HepG2 (cell line): ENCODE measurements around the gene TRIM62. TPM values are rescaled to one million over a fixed set of nuclear protein-coding genes. Genes with fewer than 3 reads are reported as not detected.

Experiments
- ATAC-seq: fragments of 200-7000 bp; cut with Tn5 transposase; 3 replicates; pipeline ENCODE4 v1.9.1; 2020; ENCODE audit warnings: mild to moderate bottlenecking, moderate library complexity
- BruUV-seq: library from RNA; stranded (reverse); fragments of 400-500 nt; replicated peaks from 2 replicates; lab custom pipeline; 2021; lab: Mats Ljungman, UMichigan
- CTCF ChIA-PET: fragments of 300-600 bp; formaldehyde crosslinking; extraction: SDS; loops from one replicate; lab custom pipeline; 2021; ENCODE audit warnings: low total read pairs, inconsistent platforms, low intra/inter-chr PET ratio; lab: Yijun Ruan, JAX
- POLR2A ChIA-PET: fragments of 350-600 bp; sonication (Branson Sonifier 250); formaldehyde crosslinking; loops from one replicate; lab custom pipeline; 2020; ENCODE audit warnings: antibody characterized with exemption, inconsistent platforms; lab: Yijun Ruan, JAX
- DNase-seq: peaks from one replicate; pipeline ENCODE4 v3.0.0-alpha.2; 2015; ENCODE audit warnings: low spot score
- FAIRE-seq: peaks from 3 replicates; lab custom pipeline; 2011; peaks lifted over from hg19 to GRCh38; lab: Jason Lieb, UNC
- H2AFZ ChIP-seq: one replicate; pipeline ENCODE4 v1.6.1; 2011; ENCODE audit warnings: low read length, inconsistent platforms
- H3K27ac ChIP-seq: fragments of 300-600 bp; 3 replicates; pipeline ENCODE4 v1.8.0; 2011; ENCODE audit warnings: mixed run types, mild to moderate bottlenecking, mixed read lengths, low read length, inconsistent platforms; ENCODE audit not compliant: insufficient read depth; ENCODE audit errors: extremely low read length
- H3K27me3 ChIP-seq, 2 experiments: fragments of 200-600 bp in 1 of 2; 2 replicates in 1 of 2; 3 replicates in 1 of 2; pipeline versions ENCODE4 v1.6.0 to v1.8.0; 2011; ENCODE audit warnings: low read length in 2 of 2, mild to moderate bottlenecking in 2 of 2, moderate library complexity in 2 of 2, inconsistent platforms in 1 of 2; ENCODE audit not compliant: insufficient read depth in 2 of 2, control insufficient read depth in 1 of 2
- H3K36me3 ChIP-seq, 2 experiments: fragments of 200-600 bp in 1 of 2; replicated peaks in 1 of 2; 2 replicates in 1 of 2; 3 replicates in 1 of 2; pipeline versions ENCODE4 v1.5.1 to v1.8.0; 2011; ENCODE audit warnings: low read length in 2 of 2, inconsistent platforms in 1 of 2; ENCODE audit not compliant: insufficient read depth in 2 of 2, control insufficient read depth in 1 of 2
- H3K4me1 ChIP-seq: 2 replicates; pipeline ENCODE4 v1.5.1; 2012; ENCODE audit warnings: low read length, inconsistent platforms; ENCODE audit not compliant: insufficient read depth
- H3K4me2 ChIP-seq: 2 replicates; pipeline ENCODE4 v1.6.0; 2011; ENCODE audit warnings: low read depth, low read length, inconsistent platforms
- H3K4me3 ChIP-seq, 3 experiments: fragments of 200-600 bp in 1 of 3; sonication (generic), shearing (Covaris generic) in 1 of 3; replicated peaks in 1 of 3; 2 replicates each; pipeline ENCODE4 v1.5.1; 2011 to 2016; ENCODE audit warnings: low read length in 3 of 3, inconsistent platforms in 2 of 3, low read depth in 2 of 3, mild to moderate bottlenecking in 2 of 3, control low read depth in 1 of 3, mixed read lengths in 1 of 3; ENCODE audit not compliant: insufficient read depth in 1 of 3
- H3K79me2 ChIP-seq: one replicate; pipeline ENCODE4 v1.6.1; 2011; ENCODE audit warnings: low read length, inconsistent platforms; ENCODE audit not compliant: insufficient read depth
- H3K9ac ChIP-seq: 2 replicates; pipeline ENCODE4 v1.6.0; 2011; ENCODE audit warnings: mild to moderate bottlenecking, low read depth, low read length, inconsistent platforms; ENCODE audit not compliant: insufficient read depth
- H3K9me3 ChIP-seq: 2 replicates; pipeline ENCODE4 v1.5.1; 2012; ENCODE audit warnings: mild to moderate bottlenecking, low read length
- H4K20me1 ChIP-seq: 2 replicates; pipeline ENCODE4 v1.6.0; 2011; ENCODE audit warnings: inconsistent platforms, mild to moderate bottlenecking, low read length, moderate library complexity; ENCODE audit not compliant: insufficient read depth
- JARID2 ChIP-seq: sonication (generic); formaldehyde crosslinking; IDR thresholded peaks from 2 replicates; pipeline ENCODE4 v1.8.1; 2023; ENCODE audit warnings: missing genetic modification reagents, inconsistent platforms; ENCODE audit not compliant: insufficient replicate concordance
- KLF11 ChIP-seq: IDR thresholded peaks from 2 replicates; pipeline ENCODE4 v1.6.1; 2016; ENCODE audit warnings: missing compliant biosample characterization
- MAX ChIP-seq: IDR thresholded peaks from 2 replicates; pipeline ENCODE4 v1.6.1; 2012; ENCODE audit warnings: inconsistent platforms
- MED8 ChIP-seq: sonication (generic); formaldehyde crosslinking; IDR thresholded peaks from 2 replicates; pipeline ENCODE4 v1.8.1; 2023; ENCODE audit warnings: mild to moderate bottlenecking, missing genetic modification reagents; ENCODE audit not compliant: insufficient replicate concordance
- NR2C2 ChIP-seq: sonication (generic); formaldehyde crosslinking; IDR thresholded peaks from 2 replicates; pipeline ENCODE4 v1.4.0; 2020; ENCODE audit warnings: missing genetic modification reagents, mild to moderate bottlenecking, moderate library complexity, borderline replicate concordance
- PAWR ChIP-seq: sonication (generic); formaldehyde crosslinking; IDR thresholded peaks from 2 replicates; pipeline ENCODE4 v1.4.0; 2020; ENCODE audit warnings: missing genetic modification reagents, mild to moderate bottlenecking, borderline replicate concordance
- TAF15 ChIP-seq: fragments of 200-400 bp; formaldehyde crosslinking; IDR thresholded peaks from one replicate; pipeline ENCODE4 v1.6.1; 2018; ENCODE audit warnings: mild to moderate bottlenecking, low read depth, low read length; ENCODE audit not compliant: poor library complexity, severe bottlenecking
- TBX2 ChIP-seq: sonication (generic); formaldehyde crosslinking; IDR thresholded peaks from 2 replicates; pipeline ENCODE4 v1.5.0; 2020; ENCODE audit warnings: missing genetic modification reagents, mild to moderate bottlenecking, borderline replicate concordance
- ZNF576 ChIP-seq: sonication (generic); formaldehyde crosslinking; IDR thresholded peaks from 2 replicates; pipeline ENCODE4 v1.4.0; 2020; ENCODE audit warnings: mild to moderate bottlenecking, missing genetic modification reagents
- ZSCAN20 ChIP-seq: sonication (generic); formaldehyde crosslinking; IDR thresholded peaks from 2 replicates; pipeline ENCODE4 v1.4.0; 2020; ENCODE audit warnings: missing genetic modification reagents, mild to moderate bottlenecking, borderline replicate concordance
- WGBS: methylation state at CpG from one replicate; pipeline ENCODE4 v1.1.6; 2017; ENCODE audit warnings: low lambda C conversion rate; 5-methylcytosine and 5-hydroxymethylcytosine counted together
- in situ Hi-C: cut with HindIII; loops from 2 replicates; pipeline ENCODE4 v1.10.0; 2017; ENCODE audit warnings: low pct_unique_long_range_greater_than_20kb; ENCODE audit not compliant: extremely low pct_ligation_motif_present
- intact Hi-C: fragments of 100-400 bp; cut with micrococcal nuclease; formaldehyde crosslinking; loops from one replicate; pipeline ENCODE4 v1.10.0; 2022; ENCODE audit not compliant: unreplicated experiment
- polyA plus RNA-seq, 8 experiments: library from polyadenylated mRNA; depleted of rRNA in 3 of 8; stranded (reverse) in 7 of 8; unstranded in 1 of 8; fragments of >200 nt; fragmentation: Illumina TruSeq in 4 of 8; extraction: Trizol in 4 of 8; gene quantifications; 2 replicates each; pipeline versions ENCODE4 v1.2.1 to v1.2.3, GENCODE V29; 2011 to 2016; ENCODE audit warnings: low read depth in 4 of 8, missing spikeins in 1 of 8, mixed read lengths in 1 of 8; ENCODE audit not compliant: insufficient read depth in 1 of 8
- total RNA-seq, 5 experiments: library from RNA; depleted of rRNA; stranded (reverse); fragments of >200 nt; fragmentation: Illumina TruSeq; extraction: Trizol; gene quantifications; 2 replicates each; pipeline ENCODE4 v1.2.3, GENCODE V29; 2016; ENCODE audit warnings: low read depth in 1 of 5

The TRIM62 gene
- total and polyA plus RNA-seq, 2 of the 13 experiments (the other 11 are each of a cell fraction or from before 2014, with no cell fraction given): 0.53 to 0.57 TPM

GRCh38 chr1:33162141-33162540, 19.7 kb downstream of the TRIM62 start:
- FAIRE-seq: no peak
- H3K4me1 ChIP-seq: no peaks in the 10 kb centered on the region
- DNase-seq: no peak
- ATAC-seq: no peak
- CTCF ChIA-PET: no interaction called here
- H4K20me1 ChIP-seq: no peaks in the 10 kb centered on the region
- no TSS peak for BruUV-seq
- TF ChIP-seq NR2C2 (no peak), KLF11 (no peak), MED8 (CRISPR knock-in tag) (no peak), ZSCAN20 (CRISPR knock-in tag) (no peak), TAF15 (no peak), PAWR (CRISPR knock-in tag) (no peak), TBX2 (no peak), MAX (no peak), ZNF576 (CRISPR knock-in tag) (no peak), JARID2 (no peak)
- no peaks in the 10 kb centered on the region for H3K9me3 ChIP-seq
- 41% methylated on average over 2 of the region's 2 CpGs for WGBS
- no peak overlapping the region for H3K27ac ChIP-seq
- in situ Hi-C loops: no loop called here
- H3K27me3 ChIP-seq: no peaks in the 10 kb centered on the region
- no peak overlapping the region for H3K4me3 ChIP-seq
- no peaks in the 10 kb centered on the region for H3K79me2 ChIP-seq
- H3K4me2 ChIP-seq: no peak overlapping the region
- no peak overlapping the region for H2AFZ ChIP-seq
- no peaks in the 10 kb centered on the region for H3K36me3 ChIP-seq
- intact Hi-C loops: no loop called here
- H3K9ac ChIP-seq: no peak overlapping the region
- POLR2A ChIA-PET: no interaction called here
